Hepatocyte (in vitro differentiated cells): ENCODE measurements around the gene KRT84.
"Not testable (repeated sequence)": the region's sequence is repeated elsewhere in the genome, so short reads cannot be mapped to it uniquely, and the experiment has no call there.

ENCODE experiments used
- CTCF ChIP-seq: fragments of 200-600 bp; sonication (generic); IDR thresholded peaks from 2 replicates; pipeline ENCODE4 v1.5.1; 2016; ENCODE audit warnings: antibody characterized with exemption, mild to moderate bottlenecking; ENCODE audit not compliant: poor library complexity
- EZH2 ChIP-seq: fragments of 200-600 bp; sonication (generic); IDR thresholded peaks from 2 replicates; pipeline ENCODE4 v1.6.1; 2016; ENCODE audit warnings: antibody characterized with exemption, mild to moderate bottlenecking, borderline replicate concordance
- EZH2phosphoT487 ChIP-seq: fragments of 200-600 bp; sonication (generic); IDR thresholded peaks from one replicate; pipeline ENCODE4 v1.6.1; 2018; ENCODE audit warnings: antibody characterized with exemption, mild to moderate bottlenecking, low read depth, moderate library complexity; ENCODE audit not compliant: unreplicated experiment, severe bottlenecking

GRCh38 chr12:52345041-52345440 lies 40.4 kb downstream of the KRT84 start:
- TF ChIP-seq EZH2, CTCF, EZH2phosphoT487: not testable (repeated sequence)
